Upper lobe of right lung (tissue), 1 donor: ENCODE results near the gene SHPK. TPM values are rescaled to one million over a fixed set of nuclear protein-coding genes. Genes with fewer than 3 reads are reported as not detected.

Experiments
- ATAC-seq: fragments of 200-7000 bp; cut with Tn5 transposase; one replicate; pipeline ENCODE4 v1.9.1; 2020; ENCODE audit warnings: mild to moderate bottlenecking, moderate library complexity
- DNase-seq: peaks from one replicate; pipeline ENCODE4 v3.0.0-alpha.2; 2020
- H3K27ac ChIP-seq: fragments of 200-600 bp; one replicate; pipeline ENCODE4 v1.8.0; 2022
- H3K27me3 ChIP-seq: fragments of 200-600 bp; one replicate; pipeline ENCODE4 v1.8.0; 2022; ENCODE audit warnings: mild to moderate bottlenecking
- H3K36me3 ChIP-seq: fragments of 200-600 bp; one replicate; pipeline ENCODE4 v1.8.0; 2022
- H3K4me1 ChIP-seq: fragments of 200-600 bp; one replicate; pipeline ENCODE4 v1.8.0; 2022
- H3K4me3 ChIP-seq: fragments of 200-600 bp; one replicate; pipeline ENCODE4 v1.8.0; 2022; ENCODE audit warnings: mild to moderate bottlenecking
- H3K9me3 ChIP-seq: fragments of 200-600 bp; one replicate; pipeline ENCODE4 v1.8.0; 2022
- CTCF ChIP-seq: fragments of 200-600 bp; IDR thresholded peaks from one replicate; pipeline ENCODE4 v1.8.0; 2022; ENCODE audit warnings: antibody characterized with exemption
- intact Hi-C: fragments of 100-400 bp; cut with DNase I; formaldehyde crosslinking; loops from one replicate; pipeline ENCODE4 v1.11.0; 2022
- total RNA-seq: library from RNA; stranded (reverse); fragmentation: NEBNext Ultra II Directional; extraction: Animal tissue kit (Norgen Biotek cat#: 25700); gene quantifications from one replicate; pipeline ENCODE4 v1.2.1, GENCODE V29; 2021
- donor health status: DM: no; HTN: yes; CAD: no; lungs with severe emphysema.

SHPK gene
- total RNA-seq, 1 donor from 2014 or later = 10.4 TPM

DNA sequence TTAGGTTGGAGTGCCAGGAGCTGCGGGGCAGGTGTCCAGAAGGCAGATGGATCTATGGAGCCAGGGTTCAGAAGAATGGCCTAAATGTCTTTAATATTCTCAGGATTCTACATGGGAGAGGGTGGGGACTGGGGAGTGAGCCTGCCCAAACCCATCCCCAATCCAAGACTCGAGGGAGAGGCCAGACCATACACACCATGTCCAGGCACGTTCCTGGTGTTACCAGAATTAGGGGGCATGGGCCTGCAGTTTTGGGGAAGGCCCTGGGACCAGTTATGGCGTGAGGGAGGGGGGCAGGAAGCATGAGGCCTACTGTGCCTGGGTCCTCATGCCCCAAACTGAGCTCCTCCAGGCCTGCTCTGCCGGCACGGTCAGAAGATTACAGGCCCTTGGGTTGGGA is 30.5 kb upstream of the SHPK start:
- intact Hi-C loops = no loop called here
- no peak for DNase-seq
- TF ChIP-seq CTCF = no peak
- Histone ChIP-seq H3K9me3 (no peaks in the 10 kb centered on the region), H3K4me3 (peak overlapping the region; percentile 88), H3K27me3 (no peaks in the 10 kb centered on the region), H3K36me3 (peaks cover 29% of the 10 kb centered on the region), H3K27ac (no peak overlapping the region), H3K4me1 (peaks cover 29% of the 10 kb centered on the region)
- no peak for ATAC-seq

DNA sequence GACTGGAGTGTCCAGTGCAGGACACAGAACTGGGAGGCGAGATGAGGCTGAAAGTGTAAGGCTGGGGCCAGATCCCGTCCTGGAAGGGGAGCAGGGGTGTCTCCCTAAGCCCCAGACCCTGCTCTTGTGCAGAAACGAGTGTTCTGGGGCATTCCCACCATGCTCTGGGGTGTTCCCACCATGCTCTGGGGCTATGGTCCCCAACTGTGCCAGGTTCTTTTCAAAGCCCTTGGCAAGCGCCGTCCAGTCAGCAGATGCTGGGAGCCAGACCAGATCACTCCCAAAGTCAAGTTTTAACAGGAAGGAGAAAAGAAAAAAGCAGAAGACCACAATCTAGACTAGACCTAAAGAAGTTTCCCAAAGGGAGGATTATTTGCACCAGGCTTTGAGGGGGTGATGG is 29.8 kb upstream of the SHPK start:
- intact Hi-C loops = no loop called here
- ATAC-seq = no peak

DNA sequence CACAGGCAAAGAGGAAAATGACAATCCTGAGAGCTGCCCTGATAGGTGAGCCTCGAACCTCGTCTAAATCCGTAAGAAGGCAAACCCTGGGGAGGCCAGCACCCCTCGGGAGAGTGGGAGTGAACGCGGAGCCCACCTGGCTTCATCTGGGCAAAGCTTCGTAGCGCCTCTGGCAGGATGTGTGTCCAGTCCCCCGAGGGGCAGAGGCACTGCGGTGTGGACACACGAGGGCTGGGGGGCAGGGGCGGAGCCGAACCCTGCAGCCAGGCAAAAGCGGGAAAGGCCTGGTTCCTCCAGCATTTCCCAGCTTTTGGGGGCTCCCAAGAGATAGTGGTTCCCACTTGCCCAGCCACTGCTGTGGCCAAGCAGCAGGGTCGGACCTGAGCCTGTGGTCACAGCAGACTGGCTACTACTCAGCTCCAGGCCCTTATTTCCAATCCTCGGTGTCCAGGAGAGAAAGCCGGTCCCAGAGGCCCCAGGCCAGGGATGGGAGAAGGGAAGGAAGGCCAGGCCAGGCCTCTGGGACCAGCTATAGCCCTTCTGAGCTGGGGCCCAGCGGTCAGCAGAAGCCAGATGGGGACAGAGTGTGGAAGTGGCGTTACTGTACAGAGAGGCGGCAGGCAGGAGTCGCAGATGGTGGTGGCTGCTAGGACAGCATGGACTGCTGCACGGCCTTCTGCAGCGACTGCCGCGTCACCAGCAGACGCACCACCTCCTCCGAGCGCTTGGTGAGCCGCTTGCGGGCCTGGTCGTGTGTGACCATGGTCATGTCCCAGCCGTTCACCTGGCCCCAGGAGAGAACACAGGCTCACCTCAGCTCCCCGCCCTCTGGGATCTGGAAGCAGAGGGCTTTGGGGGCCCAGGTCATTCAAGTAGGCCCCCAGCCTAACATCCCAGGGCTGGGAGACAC is 27.3 kb upstream of the SHPK start:
- Histone ChIP-seq H3K27me3 (no peaks in the 10 kb centered on the region), H3K9me3 (no peaks in the 10 kb centered on the region), H3K4me1 (peaks cover 26% of the 10 kb centered on the region), H3K4me3 (no peak overlapping the region), H3K36me3 (peaks cover 22% of the 10 kb centered on the region), H3K27ac (no peak overlapping the region)
- no peak for TF ChIP-seq CTCF
- DNase-seq = no peak
- no peak for ATAC-seq
- intact Hi-C loops = no loop called here

More for the DNA sequence above, 29.8 kb upstream of the SHPK start:
- H3K9me3 ChIP-seq = no peaks in the 10 kb centered on the region
- no peak for TF ChIP-seq CTCF
- no peak overlapping the region for H3K27ac ChIP-seq
- H3K4me1 ChIP-seq = peaks cover 29% of the 10 kb centered on the region
- H3K4me3 ChIP-seq = no peak overlapping the region
- peaks cover 29% of the 10 kb centered on the region for H3K36me3 ChIP-seq
- H3K27me3 ChIP-seq = no peaks in the 10 kb centered on the region
- no peak for DNase-seq

GRCh38 chr17:3660311-3660891 is 24.4 kb upstream of the SHPK start:
- TF ChIP-seq CTCF = no peak
- peaks cover 10% of the 10 kb centered on the region for H3K4me1 ChIP-seq
- peak overlapping the region; percentile 55 for H3K27ac ChIP-seq
- no peaks in the 10 kb centered on the region for H3K9me3 ChIP-seq
- no peak overlapping the region for H3K4me3 ChIP-seq
- intact Hi-C loops = no loop called here
- H3K27me3 ChIP-seq = no peaks in the 10 kb centered on the region
- DNase-seq (no peak), ATAC-seq (no peak)
- peaks cover 22% of the 10 kb centered on the region for H3K36me3 ChIP-seq

DNA sequence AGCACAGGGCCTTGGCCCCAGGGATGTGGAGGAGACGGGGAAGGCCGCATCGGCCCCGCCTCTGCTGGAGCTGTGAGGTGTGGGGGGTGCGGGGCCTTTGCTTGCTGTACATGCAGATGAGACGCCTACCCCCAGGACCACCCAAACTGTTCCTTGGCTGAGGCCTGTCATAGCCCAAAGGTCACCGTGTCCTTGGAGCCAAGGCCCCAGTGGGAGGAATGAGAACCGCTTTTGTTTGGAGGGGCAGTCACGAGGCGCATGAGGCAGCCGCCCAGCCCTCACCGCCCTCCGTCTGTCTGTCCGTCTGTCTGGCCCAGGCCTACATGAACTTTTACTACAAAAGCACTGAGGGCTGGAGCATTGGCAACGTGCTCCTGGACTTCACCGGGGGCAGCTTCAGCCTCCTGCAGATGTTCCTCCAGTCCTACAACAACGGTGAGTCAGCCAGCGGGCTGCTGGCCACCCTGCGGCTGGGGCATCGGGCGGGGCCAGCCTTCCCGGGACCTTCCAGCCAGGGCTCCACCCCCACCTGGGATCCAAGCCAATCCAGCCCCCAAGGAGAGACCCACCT is 23.6 kb upstream of the SHPK start:
- peak; percentile 12 for TF ChIP-seq CTCF
- Histone ChIP-seq H3K4me1 (peaks cover 10% of the 10 kb centered on the region), H3K36me3 (peaks cover 18% of the 10 kb centered on the region), H3K27me3 (no peaks in the 10 kb centered on the region), H3K9me3 (no peaks in the 10 kb centered on the region), H3K27ac (peak overlapping the region; percentile 55), H3K4me3 (no peak overlapping the region)
- DNase-seq (no peak), ATAC-seq (peak; percentile 31)
- intact Hi-C loops = no loop called here
